HG02852 (cell line): ENCODE results near the gene DNM3.

ENCODE experiments used
- ATAC-seq: cut with Tn5 transposase; IDR thresholded peaks from one replicate; pipeline ENCODE4 v1.9.1; 2021; ENCODE audit warnings: mild to moderate bottlenecking, moderate library complexity; ENCODE audit not compliant: unreplicated experiment

DNM3 gene

GRCh38 chr1:171817511-171818265 lies 23.6 kb upstream of the DNM3 start:
- no peak for ATAC-seq

GRCh38 chr1:171819946-171820345 lies 21.4 kb upstream of the DNM3 start:
- ATAC-seq, result no peak

- no peak for ATAC-seq
Observed at GRCh38 chr1:171826973-171827372, 14.3 kb upstream of the DNM3 start.

GRCh38 chr1:171828794-171829193 lies 12.5 kb upstream of the DNM3 start:
- no peak for ATAC-seq

- ATAC-seq, result no peak
Observed at GRCh38 chr1:171833091-171833825, 8.0 kb upstream of the DNM3 start.

GRCh38 chr1:171834821-171835220 lies 6.5 kb upstream of the DNM3 start:
- no peak for ATAC-seq

- no peak for ATAC-seq
Observed at GRCh38 chr1:171835891-171836290, 5.4 kb upstream of the DNM3 start.

- ATAC-seq, result no peak
Observed at GRCh38 chr1:171841931-171842761, 848 bp downstream of the DNM3 start.

GRCh38 chr1:171844381-171844780 lies 3.1 kb downstream of the DNM3 start:
- ATAC-seq, result no peak

GRCh38 chr1:171845998-171846397 lies 4.7 kb downstream of the DNM3 start:
- no peak for ATAC-seq

- no peak for ATAC-seq
Observed at GRCh38 chr1:171849245-171849898, 8.1 kb downstream of the DNM3 start.

GRCh38 chr1:171850651-171851350 lies 9.5 kb downstream of the DNM3 start:
- no peak for ATAC-seq

GRCh38 chr1:171852272-171852671 lies 11.0 kb downstream of the DNM3 start:
- no peak for ATAC-seq

- ATAC-seq, result no peak
Observed at GRCh38 chr1:171855381-171855780, 14.1 kb downstream of the DNM3 start.

- ATAC-seq, result no peak
Observed at GRCh38 chr1:171858696-171859095, 17.4 kb downstream of the DNM3 start.

- ATAC-seq, result no peak
Observed at GRCh38 chr1:171860696-171861095, 19.4 kb downstream of the DNM3 start.

GRCh38 chr1:171863531-171863930 lies 22.2 kb downstream of the DNM3 start:
- no peak for ATAC-seq

GRCh38 chr1:171864308-171864707 lies 23.0 kb downstream of the DNM3 start:
- no peak for ATAC-seq

- no peak for ATAC-seq
Observed at GRCh38 chr1:171865106-171865505, 23.8 kb downstream of the DNM3 start.

GRCh38 chr1:171867236-171867635 lies 25.9 kb downstream of the DNM3 start:
- no peak for ATAC-seq
